Activated CD4-positive, alpha-beta T cell treated with anti-CD3 and anti-CD28 coated beads for 1 hour (primary cell): ENCODE data around the gene KIF18A.
"Not testable (repeated sequence)": the region's sequence is repeated elsewhere in the genome, so short reads cannot be mapped to it uniquely, and the experiment has no call there.

ENCODE experiments used
- DNase-seq: peaks from one replicate; pipeline ENCODE4 v3.0.0-alpha.2; 2020

KIF18A gene

DNA sequence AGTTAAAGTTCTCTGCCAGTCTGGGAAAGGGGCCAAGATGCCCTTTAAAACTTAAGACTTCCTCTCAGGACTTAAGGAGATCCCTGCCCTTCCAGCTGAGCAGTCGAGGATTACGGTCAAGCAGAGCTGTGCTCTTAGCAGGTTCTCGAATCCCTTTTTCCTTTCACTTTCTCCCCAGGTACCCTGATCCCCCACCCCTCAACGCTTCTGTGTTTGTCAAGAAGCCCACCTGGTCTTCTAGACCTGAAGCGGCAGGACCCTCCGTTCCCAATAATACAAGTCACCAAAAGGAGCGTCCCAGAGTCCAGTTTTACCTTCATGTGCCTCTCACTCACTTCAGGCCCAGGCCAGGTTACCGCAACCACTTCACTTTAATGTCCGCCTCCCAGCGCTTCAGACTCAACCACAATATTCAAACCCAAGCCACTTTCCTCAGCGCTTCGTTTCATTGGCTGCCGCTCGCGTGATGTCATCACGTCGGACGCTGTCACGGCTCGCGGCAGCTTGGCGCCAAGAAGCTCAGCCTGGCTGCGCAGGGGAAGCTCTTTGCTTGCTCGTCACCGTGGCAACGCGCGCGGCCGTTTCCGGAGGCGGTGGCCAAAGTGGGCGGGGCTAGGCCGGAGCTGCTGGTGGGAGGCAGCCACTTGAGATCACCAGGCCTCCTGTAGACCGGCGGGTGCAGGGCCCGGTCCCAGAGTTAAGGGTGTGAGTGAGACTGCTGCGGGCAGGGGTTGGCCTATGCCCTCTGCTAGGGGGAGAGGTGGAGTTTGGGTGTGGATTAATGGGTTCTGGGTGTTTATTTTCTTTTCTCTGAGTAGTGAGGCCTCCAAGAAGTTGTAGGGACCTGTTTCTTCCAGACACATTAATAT is at the start of gene KIF18A, which contains the start of gene METTL15:
Gene KIF18A (minus strand): TSS at position 407 of the 869 bp plus-strand sequence. CDS start 10,209 bp downstream, outside the sequence.
Gene METTL15 (plus strand): TSS at position 639 of the 869 bp plus-strand sequence. CDS start 4,947 bp downstream, outside the sequence.
- peak; percentile 91 for DNase-seq

DNA sequence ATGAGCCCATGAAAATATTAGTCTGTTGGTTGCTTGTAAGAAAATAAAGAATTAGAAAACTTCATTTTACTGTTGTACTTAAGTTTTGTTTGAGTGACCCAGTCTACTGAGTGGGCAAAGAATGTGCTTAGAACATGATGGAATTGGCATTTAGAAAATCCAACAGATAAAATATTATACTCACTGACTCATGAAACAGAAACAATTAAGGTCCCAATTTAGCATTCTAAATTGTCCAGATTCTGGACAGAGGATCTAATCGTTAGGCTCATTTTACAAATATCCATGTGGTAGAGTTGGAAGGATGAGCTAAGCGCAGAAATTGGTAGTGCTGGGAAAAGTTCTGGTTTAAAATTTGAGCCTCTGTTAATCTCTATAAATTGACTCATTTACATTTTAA is 45.6 kb upstream of the KIF18A start:
- no peak for DNase-seq

DNA sequence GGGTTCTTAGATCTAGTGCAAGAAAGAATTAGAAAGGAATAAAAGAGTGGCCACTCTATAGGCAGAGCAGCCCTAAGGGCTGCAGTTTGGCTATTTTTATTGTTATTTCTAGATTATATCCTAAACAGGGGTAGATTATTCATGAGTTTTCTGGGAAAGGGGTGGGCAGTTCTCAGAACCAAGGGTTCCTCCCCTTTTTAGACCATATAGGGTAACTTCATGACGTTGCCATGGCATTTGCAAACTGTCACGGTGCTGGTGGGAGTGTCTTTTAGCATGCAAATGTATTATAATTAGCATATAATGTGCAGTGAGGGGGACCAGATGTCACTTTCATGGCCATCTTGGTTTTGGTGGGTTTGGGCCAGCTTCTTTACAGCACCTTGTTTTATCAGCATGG is 44.8 kb upstream of the KIF18A start:
- no peak for DNase-seq

DNA sequence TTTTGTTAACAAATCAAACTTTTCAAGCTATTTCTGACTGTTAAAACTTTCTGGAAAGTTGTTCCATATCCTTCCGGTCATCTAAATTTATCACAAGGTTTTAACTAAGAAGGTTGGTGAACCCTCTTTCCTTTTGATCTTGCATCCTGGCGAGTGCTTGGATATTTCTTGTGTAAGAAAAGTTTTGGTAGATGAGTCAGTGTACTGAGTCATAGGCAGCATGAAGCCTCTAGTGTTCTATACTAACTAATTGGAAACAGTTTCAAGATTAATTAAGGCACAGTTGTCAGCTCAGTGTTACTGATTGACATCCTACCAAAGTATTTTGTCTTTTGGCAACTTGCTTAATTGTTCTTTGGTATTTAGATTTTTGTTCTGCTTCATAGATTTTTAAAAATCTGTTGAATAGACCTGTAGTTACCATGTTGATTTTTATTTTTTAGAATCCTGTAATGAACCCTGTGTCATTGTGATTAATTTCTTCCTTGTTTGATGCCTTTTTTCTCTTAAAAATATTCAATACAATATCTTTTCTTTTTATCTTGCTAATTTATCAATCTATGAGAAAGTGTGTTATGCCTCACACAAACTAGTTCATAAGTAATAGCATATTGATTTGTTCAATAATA is 38.3 kb upstream of the KIF18A start:
- DNase-seq = no peak

DNA sequence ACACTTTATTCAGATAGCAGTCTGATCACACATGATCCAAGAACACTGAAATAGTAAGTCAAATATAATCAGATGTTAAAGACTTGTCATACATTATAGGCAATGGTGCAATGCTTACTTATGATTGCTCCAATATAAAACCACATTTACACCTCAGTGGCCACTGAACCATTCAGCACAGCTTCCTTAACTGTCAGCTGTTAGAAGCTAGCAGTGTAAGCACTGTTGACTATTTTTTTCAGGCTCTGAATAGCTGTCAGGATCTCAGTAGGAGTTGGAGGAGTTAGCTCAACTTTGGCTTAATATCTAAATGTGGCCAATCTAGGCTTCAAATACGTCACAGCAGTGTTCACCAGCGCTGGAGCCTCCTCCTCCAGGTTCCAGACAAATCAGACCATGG is 36.9 kb upstream of the KIF18A start:
- DNase-seq = no peak

DNA sequence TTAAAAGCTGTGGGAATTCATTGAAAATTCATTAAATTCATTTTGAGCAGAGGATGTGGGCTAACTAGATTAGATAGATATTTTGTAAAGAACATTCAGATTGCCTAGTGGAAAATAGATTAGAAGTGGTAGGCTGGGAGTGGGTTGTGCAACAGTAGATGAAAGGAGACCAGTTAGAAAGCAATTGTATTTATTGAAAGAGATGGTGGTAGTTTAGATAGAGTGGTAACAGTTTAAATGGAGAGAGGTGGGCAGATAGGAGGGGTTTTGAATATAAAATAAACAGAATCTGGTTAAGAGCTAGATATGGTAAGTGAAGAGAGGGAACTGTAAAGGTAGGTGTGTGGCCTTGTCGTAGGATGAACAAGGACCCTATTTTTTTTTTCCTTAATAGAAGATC is 34.8 kb upstream of the KIF18A start:
- DNase-seq = no peak

DNA sequence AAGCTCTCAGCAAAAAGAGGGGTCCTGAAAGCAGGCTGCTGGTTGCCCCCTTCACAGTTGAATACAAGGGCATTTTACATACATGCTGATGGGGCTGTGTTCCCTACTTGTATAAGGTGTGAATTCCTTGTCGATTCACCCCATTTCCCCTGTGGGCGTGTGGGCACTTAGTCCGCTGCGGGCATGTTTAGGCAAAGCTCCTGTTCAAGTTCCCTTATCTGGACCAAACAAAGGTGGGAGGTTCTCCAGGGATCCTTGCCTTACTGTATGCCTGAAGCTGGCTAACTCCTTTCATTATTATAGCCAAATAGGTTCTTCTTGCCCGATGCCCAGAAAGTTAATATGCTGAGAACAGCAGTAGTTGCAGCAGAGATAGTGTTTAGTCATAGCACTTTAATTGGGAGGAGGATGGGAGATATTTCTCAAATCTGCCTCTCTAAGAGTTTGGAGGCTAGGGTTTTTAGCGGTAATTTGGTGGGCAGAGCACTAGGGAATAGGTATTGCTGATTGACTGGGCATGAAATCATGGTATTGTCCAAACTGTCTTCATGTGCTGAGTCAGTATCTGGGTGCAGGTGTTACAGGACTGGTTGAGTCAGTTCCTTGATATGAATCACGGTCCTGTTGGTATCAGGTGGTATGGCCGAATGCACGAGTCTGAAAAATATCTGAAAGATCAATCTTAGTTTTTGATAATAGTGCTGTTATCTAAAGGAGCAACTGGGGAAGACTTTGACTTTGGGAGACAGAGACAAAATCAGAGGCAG is 32.9 kb upstream of the KIF18A start:
- DNase-seq = no peak

DNA sequence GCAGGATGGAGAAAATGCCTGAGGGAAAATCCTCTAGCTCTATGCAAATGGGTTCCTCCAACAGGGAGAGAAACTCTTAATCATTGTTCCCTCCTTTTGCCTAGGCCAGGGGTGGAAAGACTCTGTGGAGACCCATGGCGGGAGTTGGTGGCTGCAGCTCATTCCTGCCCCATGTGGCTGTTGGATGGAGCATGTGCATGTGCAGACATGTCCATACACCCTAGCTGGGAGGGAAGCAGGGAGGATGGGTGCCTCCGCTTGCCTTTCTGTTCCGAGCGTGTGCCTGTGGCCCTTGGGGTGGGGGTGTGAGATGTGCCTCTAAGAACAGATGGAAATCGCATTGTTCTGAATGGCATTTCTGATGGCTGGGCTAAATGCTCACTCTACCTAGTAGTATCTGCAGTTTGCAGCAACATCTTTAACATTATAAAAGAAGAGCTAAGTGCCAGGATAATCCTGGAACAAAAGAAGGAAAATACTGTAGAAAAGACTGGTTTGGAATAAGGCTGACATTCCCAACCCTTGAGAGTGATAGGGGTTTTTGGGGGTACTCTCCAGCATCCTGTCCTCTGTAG is 32.0 kb upstream of the KIF18A start:
- no peak for DNase-seq

DNA sequence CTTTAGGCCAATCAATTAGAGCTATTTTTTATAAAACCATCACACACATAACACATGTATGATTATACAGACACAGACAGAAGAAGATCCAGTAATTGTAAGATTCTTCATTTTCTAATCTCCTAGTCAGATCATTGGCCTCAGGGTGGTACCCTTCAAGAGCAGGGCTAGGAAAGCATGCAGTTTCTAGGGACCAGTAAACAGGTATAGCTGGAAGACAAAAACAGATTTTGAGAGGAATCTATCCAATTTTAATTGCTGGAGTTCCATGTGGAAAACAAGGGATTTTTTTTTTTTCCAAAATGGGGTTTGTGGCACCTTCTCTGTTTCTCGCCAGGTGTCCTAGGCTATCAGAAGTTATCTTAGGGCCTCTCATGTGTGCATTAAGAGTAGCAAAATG is 29.9 kb upstream of the KIF18A start:
- DNase-seq = no peak

DNA sequence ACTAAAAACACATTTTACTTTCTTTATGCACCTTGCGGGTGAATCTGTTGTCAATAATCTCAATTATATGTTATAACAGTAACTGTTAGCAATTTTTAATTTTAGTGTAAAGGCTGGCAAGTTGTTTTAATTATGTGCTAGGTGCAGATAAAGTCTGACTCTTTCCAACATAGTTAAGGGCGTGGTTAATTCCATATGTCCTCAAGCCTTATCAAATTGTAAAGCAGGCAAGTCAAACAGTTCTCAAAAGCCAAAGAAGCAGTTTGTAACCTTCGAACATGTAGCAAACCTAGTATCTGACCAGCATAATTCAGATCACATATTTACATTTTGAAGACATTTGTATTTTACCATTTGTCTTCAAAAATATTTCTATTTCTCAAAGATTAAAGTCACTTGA is 29.4 kb upstream of the KIF18A start:
- DNase-seq = no peak

DNA sequence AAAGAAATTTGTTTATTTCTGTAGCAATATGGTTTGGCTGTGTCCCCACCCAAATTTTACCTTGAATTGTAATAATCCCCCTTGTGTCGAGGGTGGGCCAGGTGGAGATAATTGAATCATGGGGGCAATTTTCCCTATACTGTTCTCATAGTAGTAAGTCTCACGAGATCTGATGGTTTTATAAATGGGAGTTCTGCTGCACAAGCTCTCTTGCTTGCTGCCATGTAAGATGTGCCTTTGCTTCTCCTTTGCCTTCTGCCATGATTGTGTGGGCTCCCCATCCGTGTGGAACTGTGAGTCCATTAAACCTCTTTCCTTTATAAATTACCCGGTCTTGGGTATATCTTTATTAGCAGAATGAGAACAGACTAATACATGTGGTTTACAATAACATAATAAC is 28.2 kb upstream of the KIF18A start:
- DNase-seq = not testable (repeated sequence)

DNA sequence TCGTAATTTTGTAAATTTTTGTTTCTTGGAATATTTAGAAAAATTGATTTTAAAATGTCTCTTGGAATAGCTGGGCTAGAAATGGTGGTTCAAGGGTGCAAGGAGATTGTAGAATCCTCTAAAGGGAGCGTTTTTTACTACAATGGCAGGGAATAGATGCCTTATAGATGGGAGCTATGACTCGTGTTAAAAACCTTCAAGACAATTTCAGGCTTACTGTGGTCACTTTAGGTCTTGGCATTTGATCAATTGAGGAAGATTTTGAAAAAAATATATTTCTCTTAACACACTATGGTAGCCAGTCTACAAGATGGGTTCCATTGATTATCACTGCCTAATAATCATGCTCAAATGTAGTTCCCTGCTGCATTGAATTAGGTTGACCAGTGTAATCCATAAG is 25.2 kb upstream of the KIF18A start:
- DNase-seq = no peak

DNA sequence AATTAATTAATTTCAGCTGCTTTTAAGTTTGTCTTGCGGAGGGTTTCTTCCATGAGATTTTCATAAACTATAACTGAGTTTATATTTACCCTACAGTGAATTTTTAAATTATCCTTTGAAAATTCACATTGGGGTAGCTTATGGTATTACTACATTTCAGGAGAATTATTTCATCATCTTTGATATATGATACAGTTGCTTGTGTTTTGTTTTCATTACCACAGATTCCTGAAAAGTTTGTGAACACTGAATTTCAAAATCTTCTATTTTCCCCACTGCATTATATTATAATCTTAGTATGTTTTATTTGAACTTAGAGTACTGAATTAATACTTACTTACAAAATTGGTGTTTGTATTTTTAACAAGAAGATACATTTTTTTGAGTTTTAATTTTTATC is 24.6 kb upstream of the KIF18A start:
- no peak for DNase-seq

DNA sequence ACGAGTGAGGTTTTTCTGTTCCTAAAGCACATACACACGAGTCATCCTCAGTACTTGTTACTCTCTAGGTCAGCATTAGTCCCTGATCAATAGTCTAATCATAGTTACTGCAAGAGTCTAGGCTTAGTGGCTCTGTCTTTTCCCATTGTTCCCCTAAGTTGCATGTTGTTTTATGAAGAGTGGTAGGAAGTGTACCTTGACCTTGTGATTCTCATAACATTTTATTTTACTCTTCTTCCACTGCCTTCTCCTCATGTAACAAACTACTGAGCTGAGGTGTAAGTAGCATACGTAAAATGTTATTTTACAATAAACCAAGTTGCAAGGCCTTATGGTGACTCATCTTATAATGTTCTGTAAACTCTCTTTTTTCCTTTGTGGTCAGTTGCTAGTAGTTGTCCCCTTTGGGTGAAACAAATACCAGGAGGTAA is 15.2 kb upstream of the KIF18A start:
- no peak for DNase-seq

DNA sequence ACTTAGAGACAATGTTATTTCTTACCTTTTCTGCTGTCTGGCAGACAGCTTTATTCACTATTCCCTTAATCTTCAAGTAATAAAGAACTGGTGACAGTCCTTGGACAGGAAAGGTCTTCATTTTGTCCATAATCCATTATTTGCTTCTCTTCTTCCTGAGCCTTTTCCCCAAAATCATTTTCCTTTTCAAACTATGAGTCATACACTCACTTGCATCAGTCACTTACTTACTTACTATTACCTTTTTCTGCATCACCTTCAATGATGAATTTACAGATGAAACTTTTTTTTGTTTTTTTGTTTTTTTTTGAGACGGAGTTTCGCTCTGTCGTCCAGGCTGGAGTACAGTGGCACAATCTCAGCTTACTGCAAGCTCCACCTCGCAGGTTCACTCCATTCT is 9.8 kb upstream of the KIF18A start:
- no peak for DNase-seq

DNA sequence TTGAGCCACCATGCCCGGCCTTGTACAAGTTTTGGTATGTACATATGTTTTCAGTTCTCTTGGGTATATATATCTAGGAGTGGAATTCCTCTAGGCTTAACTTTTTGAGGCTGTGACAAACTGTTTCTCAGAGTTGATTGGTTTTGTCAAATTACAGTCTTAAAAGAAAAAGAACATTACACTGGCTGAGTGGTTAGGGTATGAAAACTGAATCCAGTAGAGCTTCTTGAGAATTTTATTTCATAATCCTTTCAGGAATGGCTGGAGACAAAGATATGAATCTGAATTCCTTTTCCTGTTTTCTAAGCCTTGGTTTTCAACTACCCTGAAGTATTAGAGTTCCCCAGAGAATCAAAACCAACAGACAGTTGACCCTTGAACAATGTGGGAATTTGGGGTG is 6.8 kb upstream of the KIF18A start:
- DNase-seq = no peak

DNA sequence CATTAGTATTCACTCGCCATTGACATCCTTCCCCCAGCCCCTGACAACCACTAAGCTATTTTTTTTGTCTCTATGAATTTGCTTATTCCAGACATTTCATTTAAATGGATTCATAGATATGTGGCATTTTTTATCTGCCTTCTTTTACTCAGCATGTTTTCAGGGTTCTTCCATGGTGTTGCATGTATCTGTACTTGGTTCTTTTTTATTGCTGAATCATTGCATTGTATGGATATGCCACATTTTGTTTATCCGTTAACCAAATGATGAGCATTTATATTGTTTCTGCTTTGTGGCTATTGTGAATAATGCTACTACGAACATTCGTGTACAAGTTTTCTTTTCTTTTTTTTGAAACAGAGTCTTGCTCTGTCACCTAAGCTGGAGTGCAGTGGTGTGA is 6.2 kb upstream of the KIF18A start:
- no peak for DNase-seq

DNA sequence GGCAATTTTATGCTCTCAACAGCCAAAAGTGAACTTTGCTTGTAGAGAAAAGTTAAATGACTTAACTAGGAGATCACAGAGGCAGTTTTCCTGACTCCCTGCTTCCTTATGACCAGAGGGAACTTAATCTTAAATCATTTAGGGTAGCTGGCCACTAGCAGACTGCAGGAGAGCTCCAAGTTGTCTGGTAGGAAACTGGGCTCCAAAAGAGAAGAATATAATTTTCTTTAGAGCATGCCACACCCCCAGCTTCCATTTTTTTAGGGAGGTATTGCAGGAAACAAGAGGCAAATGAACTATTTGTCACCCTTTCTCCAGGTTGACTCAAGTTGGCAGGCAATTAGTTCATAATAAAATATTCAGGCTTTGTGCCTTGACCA is 2.9 kb upstream of the KIF18A start:
- no peak for DNase-seq

DNA sequence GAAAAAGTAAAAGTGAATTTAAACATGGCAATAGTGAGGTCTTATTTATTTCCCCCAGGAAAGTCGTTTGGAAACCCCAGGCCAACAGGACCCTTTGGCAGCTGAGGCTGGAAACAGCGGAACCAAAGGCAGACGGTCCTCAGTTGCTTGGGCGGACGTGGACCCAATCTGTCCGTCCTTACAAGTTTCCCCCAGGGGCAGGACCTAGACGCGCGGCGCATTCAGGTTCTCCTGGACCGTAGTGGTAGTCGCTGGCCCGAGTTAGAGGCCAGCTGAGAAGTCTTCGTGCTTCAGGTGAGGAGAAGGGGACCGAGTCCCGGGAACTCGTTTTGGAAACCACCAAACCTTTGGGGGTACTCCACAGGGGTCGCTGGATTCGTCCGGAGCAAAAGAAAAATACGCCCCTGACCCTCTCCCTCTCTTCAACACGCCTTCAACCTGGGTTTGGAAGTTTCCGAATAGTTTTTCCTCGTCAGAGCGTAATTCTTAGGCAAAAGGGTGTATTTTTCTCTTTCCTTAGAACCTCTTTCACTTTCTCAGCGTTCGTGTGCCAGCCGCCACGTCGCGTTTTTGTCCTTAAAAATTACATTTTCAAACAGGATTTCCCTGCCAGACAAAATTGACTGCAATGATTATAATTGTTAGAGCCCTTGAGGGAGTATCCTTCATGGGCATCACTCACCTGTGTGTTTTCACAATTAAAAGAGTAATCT is 2.3 kb upstream of the KIF18A start:
- DNase-seq = peak; percentile 31

DNA sequence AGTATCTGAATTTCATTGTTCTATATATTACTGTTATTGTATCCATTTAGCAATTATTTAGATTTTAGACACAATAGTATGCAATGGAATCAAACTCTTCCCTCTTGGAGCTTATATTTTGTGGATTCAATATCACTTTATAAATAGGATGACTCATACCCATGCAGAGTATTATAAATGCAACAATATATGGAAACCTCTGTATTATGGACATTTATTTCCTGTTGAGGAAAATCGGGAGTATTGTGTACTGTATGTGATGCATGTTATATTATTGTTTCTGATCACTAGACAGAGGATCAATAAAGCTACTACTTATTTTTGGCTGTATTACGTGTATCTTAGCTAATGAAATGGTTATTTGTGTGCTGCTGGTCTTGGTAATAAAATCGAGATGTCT is 1.0 kb upstream of the KIF18A start:
- DNase-seq = no peak

DNA sequence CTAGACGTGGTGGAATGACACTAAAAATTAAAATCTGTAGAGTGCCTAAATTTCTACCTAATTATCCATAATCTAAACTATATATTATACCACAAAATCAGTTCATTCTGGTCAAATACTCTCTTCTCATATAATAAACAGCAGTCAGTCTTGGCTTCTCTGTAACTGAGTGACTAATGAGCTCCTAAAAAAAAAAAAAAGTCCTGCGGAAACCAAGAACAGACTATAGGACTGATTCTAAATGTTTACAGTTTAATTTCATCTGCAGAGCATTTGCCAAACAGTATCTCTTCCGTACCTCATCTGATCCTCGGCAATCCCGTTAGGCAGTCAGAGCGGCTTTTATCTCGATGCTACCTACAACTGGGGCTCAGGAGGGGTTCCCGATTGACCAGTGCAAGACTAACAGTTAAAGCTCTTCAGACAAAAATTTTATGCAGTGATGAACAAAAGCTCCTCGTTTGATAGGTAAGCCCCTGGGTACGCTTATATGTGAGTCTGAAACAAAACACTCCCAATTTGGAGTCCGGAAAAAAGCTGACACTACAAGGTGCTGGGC is 686 bp downstream of the KIF18A start:
- no peak for DNase-seq

DNA sequence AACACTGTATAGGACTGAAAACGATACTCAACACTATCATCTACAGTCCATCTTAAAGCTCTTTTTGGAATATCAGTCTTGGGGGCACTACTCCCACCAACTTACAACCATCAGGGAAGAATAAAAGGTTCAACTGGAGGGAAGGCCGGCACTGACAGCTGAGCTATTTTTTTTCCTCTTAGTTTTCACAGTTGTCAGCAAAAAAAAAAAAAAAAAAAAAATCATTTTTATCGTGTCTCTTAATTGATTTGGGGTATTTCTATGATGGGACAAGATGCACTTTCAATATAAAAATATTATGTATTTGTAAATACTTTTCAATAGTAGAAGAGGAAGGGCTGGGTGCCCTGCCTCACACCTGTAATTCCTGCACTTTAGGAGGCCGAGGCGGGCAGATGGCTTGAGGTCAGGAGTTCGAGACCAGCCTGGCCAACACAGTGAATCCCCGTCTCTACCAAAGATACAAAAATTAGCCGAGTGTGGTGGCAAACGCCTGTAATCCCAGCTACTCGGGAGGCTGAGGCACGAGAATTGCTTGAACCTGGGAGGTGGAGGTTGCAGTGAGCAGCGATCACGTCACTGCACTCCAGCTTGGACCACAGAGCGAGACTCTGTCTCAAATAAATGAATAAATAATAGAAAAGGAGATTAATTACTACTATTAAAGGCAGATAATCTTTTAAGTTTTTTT is 1.5 kb downstream of the KIF18A start:
- DNase-seq = no peak
